GM21360 (cell line): ENCODE data around the gene PTPRCAP.

ENCODE experiments used
- ATAC-seq: cut with Tn5 transposase; IDR thresholded peaks from one replicate; pipeline ENCODE4 v1.9.1; 2021; ENCODE audit warnings: mild to moderate bottlenecking, moderate library complexity; ENCODE audit not compliant: unreplicated experiment

PTPRCAP gene

DNA sequence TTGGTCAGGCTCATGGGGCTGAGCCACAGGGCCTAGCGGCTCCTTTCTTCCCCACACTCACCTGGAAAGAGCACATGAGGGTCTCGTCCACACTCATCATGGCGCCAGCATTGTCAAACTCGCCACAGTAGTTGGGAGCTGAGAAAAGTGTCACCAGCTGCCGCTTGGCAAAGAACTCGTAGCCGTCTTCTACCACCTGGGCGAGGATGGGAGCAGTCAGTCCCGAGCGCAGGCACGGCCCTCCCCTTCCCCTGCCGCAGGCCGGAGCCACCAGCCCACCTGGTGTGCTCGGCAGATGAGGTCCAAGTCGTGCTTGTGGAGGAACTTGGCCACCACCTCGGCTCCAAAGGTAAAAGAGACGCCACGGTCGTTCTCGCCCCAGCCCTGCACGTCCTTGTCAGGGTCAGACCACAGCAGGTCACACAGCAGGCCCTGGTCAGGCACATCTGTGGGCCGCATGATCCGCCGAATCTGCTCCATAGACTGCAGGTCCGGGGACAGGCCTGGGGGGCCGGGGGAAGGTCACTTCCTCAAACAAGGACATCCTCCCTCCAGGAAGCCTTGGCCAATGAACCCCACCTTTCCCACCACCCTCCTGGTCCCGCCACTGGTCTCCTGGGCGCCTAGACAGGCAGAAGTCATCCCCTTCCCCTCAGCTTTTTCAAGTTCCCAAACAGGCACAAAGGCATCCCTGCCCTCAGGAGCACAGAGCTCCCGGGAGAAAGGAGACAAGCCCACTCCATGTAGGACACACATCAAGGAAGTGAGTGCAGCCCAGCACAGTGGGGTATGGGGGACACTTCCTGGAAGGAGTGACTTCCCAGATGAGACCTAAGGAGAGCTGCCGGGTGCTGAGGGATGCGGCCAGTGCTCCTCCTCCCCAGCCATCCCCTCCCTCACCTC is 38.6 kb downstream of the PTPRCAP start:
- ATAC-seq: no peak

DNA sequence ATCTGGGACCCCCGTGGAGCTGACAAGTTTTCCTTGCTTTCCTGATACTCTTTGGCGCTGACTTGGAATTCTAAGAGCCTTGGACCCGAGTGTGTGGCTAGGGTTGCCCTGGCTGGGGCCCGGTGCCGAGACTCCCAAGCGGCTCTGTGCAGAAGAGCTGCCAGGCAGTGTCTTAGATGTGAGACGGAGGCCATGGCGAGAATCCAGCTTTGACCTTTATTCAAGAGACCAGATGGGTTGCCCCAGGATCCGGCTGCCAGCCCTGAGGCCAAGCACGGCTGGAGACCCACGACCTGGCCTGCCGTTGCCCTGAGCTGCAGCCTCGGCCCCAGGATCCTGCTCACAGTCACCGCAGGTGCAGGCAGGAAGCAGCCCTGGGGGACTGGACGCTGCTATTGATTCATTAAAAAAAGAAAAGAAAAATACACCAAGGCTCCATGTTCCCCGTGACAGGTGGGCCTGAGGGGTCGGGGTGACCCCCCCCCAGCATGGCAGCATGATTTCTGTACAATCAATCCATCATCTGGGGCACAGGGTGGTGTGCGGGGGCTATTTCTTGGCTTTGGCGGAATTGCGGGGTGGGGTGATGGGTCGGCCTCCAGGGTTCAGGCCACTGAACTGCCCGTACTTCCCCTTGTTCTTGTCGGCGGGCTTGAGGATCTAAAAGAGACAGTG is 39.4 kb downstream of the PTPRCAP start:
- no peak for ATAC-seq

DNA sequence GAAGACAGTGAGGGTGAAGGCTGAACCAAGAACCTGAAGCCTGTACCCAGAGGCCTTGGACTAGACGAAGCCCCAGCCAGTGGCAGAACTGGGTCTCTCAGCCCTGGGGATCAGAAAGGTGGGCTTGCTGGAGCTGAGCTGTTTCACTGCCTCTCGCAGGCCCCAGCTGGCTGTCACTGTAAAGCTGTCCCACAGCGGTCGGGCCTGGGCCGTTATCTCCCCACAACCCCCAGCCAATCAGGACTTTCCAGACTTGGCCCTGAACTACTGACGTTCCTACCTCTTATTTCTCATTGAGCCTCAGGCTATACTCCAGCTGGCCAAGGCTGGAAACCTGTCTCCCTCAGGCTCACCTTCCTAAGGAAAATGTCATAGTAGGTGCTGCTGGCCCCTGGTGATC is 39.9 kb downstream of the PTPRCAP start:
- no peak for ATAC-seq

DNA sequence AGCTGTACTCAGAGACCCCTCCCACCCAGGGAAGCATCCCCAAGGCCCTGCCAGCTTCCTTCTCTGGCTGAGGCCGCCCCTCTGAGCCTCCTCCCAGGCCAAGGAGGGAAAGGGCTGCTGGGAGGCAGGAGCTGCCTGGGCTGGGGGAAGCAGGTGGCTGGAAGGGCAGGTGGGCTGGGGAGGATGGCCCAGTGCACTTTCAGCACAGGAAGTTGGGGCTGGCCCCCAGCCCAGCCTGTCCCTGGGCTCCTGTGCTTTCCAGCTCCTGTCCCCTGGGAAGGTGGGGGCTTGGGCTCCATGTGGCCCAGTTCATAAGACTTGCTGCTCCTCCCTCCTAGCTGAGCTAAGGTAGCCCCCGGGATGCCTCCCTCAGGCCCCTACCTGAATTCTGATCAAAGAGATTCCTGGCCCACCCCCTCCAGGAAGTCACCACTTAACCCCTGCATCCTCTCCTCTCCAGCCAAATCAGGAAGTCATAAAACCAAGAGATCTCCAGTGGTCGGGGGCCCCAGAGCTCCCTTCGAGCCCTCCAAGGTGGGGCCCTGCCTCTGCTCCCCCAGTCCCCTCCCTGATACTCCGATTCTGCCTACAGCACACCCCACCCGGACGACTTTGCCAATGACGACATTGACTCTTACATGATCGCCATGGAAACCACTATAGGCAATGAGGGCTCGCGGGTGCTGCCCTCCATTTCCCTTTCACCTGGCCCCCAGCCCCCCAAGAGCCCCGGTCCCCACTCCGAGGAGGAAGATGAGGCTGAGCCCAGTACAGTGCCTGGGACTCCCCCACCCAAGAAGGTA is 40.7 kb downstream of the PTPRCAP start:
- ATAC-seq: no peak

DNA sequence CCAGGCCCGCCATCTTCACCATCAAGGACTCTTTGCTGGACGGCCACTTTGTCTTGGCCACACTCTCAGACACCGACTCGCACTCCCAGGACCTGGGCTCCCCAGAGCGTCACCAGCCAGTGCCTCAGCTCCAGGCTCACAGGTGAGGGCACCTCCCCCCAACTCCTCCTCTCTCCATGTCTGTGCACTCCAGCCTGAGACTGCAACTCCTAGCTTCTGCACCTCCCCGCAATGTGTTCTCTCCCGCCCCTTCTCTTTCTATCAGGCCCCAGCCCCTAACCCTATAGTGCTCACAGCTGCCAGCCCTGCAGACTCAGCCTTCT is 41.3 kb downstream of the PTPRCAP start:
- ATAC-seq: no peak

DNA sequence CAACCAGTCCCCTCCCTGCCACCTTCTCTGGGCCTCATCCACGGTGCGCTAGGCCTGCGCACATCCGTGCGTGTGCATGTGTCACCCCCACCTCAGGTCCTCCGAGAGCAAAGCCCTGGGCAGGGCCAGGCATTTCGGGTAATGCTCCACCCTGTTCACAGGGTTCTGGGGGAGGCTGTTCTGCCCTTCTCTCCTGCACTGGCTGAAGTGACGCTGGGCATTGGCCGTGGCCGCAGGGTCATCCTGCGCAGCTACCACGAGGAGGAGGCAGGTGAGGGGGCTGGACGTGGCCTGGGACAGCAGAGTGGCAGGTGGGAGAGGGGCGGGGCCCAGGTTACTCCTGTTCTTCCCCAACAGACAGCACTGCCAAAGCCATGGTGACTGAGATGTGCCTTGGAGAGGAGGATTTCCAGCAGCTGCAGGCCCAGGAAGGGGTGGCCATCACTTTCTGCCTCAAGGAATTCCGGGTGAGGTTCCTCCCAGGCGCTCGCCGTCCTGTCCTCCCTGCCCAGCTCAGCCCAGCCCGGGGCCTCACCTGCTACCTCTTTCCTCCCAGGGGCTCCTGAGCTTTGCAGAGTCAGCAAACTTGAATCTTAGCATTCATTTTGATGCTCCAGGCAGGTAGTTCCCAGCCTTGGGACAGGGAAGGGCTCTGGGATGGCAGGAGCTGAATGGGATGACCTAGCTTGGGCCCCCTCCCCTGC is 41.8 kb downstream of the PTPRCAP start:
- ATAC-seq: no peak

DNA sequence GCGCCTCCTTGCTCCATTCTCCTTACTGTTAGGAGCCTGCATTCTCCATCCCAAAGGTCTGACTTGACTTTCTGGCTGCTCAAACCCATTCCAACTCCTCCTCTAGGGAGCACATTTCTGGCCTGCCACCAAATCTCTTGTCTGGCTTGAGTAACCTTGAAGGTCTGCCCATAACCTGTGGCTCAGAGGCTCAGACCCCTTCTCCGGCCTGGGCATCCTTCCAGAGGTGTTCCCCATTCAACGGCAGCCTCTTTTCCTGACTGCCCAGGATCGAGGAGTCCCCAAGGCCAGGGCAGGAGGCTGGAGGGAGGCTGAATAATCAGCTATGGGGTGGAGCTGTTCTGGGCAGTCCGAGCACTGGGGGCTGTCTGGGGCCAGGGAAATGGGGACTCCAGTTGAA is 43.5 kb downstream of the PTPRCAP start:
- no peak for ATAC-seq

DNA sequence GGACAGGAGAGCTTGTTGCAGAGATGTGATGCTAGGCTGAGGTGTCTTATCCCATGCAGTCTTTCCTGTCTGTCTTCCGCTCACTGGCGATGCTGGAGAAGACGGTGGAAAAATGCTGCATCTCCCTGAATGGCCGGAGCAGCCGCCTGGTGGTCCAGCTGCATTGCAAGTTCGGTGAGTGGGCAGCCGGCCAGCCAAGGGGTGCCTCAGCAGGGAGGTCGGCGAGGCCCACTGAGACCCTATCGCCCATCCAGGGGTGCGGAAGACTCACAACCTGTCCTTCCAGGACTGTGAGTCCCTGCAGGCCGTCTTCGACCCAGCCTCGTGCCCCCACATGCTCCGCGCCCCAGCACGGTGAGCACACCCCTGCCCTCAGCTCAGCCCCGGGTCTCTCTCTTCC is 44.0 kb downstream of the PTPRCAP start:
- ATAC-seq: no peak

DNA sequence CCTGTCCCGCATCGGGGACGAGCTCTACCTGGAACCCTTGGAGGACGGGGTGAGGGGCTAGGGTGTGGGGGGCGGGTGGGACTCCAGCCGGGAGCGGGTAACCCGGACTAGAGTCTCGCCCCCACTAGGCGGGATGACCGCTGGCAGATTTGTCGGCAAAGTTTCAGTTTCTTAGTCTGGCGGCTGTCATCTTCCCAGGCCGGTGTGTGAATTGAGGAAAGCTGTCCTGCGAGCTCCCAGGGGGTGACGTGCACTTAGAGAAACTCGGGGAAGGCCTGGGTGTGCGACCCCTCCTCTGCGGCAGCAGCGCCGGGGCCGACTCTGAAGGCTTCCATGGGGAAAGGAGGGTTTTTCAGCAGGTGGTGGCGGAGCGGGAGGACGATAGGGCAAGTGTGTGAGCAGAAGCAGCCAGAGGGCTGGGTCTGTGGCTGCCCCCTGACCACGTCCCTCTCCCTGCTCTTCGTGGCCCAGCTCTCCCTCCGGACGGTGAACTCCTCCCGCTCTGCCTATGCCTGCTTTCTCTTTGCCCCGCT is 45.2 kb downstream of the PTPRCAP start:
- peak; percentile 10 for ATAC-seq

DNA sequence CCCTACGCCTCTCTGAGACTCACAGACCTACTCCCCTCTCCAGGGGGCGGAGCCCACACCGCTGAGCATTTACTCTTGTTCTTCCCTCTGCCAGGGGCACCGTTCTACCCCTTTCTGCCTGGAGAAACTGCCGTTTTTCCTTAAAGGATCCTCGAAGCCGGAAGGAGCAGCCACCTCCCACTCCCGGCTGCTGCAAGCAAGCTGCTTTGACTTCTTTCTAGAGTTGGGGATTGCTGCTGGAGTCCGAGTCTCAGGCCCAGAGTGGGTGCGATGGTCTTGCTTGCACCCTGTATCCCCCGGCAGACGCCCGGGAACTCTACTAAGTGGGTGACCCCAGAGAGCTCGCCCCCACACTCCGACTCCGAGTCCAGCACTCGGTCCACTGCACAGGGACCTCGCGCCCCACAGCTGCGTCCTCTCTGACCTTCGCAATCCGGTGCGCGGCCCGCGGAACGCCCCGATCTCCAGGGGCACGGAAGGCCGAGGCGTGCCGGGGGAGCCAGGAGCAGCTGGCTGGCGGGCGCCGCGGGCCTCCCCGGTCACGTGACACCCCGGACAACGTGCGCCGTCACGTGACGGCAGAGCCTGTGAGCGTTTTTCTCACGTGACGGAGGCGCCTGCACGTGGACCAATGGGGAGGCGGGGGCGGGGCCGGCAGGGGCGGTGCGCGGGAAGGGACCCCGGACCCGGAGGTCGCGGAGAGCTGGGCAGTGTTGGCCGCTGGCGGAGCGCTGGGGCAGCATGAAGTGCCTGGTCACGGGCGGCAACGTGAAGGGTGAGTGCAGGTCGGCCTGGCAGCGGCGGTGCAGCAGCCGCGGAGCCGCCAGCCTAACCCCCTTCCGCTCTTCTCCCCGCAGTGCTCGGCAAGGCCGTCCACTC is 45.9 kb downstream of the PTPRCAP start, which contains the start of gene RAD9A:
Gene RAD9A, plus strand, starts transcription at position 683 of the 879 bp plus-strand sequence. Its CDS starts 59 bp downstream, at position 742.
- peak; percentile 50 for ATAC-seq

DNA sequence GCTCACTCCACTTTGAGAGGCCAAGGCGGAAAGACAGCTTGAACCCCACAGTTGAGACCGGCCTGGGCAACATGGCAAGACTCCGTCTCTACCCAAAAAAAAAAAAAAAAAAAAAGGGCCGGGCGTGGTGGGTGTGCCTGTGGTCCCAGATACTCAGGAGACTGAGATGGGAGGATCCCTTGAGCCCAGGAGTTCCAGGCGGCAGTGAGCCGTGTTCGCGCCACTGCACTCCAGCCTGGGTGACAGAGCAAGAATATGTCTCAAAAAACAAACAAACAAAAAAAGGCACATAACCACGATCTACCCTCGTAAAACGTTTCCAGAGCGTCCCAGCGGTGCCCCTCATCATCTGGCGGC is 46.6 kb downstream of the PTPRCAP start:
- ATAC-seq: no peak

DNA sequence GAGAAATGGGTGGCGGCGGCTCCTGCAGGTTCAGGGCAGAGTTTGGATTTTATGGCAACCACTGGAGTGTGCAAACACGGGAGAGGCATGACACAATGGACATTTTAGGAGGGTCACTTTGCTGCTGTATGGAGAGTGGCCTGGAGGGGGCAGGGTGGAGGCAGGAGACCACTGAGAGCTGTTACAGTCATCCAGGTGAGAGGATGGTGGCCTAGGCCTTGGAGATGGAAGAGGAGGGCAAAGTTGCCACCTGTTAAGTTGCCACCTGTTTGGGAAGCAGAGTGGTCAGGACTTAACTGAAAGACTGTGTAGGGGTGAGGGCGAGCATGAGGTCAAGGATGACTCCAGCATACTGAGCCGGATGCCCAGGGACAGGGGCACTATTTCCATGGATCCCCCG is 48.0 kb downstream of the PTPRCAP start:
- ATAC-seq: no peak

DNA sequence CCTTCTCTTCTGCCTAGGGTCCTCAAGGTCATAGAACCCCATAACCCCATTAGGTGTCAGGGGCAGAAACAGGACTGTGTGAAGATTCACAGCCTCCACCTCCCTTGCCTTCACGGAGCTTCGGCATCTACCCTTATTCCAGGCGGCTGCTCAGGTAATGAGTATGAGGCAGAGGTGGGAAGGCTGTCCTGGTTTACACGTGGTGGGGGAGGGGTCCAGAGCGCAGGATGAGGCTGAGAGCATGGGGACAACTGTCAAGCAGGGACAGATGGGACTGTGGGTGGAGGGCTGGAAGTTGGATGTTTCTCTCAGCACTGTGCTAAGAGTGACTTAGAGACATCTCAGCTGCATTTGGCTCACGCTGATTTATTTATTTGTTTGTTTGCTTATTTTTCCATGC is 50.0 kb downstream of the PTPRCAP start:
- ATAC-seq: no peak

DNA sequence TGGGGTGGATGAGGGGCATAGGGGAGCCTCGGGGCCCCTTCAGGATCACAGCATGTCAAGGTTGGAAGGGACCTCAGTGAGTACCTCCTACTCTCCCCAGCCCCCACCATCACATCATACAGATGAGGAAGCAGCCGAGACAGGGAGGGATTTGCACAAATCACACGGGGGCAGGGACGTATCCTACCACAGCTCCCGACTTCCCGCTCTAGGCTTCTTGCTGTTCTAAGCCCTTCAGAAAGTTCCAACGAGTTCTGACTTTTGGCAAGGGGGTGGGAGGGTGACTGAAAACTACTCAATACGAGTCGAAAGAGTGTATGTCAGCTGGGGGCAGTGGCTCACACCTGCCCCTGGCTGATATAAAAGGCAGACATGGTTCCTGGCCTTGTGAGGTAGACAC is 50.4 kb downstream of the PTPRCAP start:
- no peak for ATAC-seq
